Stimulated activated CD4-positive, alpha-beta T cell treated with anti-CD3 and anti-CD28 coated beads, Interleukin-2, amount 100 ng/mL, for 48 hours (primary cell): ENCODE measurements around the gene WIZ.
"Not testable (repeated sequence)": the region's sequence is repeated elsewhere in the genome, so short reads cannot be mapped to it uniquely, and the experiment has no call there.

Experiments
- DNase-seq, 2 donors: peaks; one replicate each; pipeline ENCODE4 v3.0.0-alpha.2; 2020

The WIZ gene

DNA sequence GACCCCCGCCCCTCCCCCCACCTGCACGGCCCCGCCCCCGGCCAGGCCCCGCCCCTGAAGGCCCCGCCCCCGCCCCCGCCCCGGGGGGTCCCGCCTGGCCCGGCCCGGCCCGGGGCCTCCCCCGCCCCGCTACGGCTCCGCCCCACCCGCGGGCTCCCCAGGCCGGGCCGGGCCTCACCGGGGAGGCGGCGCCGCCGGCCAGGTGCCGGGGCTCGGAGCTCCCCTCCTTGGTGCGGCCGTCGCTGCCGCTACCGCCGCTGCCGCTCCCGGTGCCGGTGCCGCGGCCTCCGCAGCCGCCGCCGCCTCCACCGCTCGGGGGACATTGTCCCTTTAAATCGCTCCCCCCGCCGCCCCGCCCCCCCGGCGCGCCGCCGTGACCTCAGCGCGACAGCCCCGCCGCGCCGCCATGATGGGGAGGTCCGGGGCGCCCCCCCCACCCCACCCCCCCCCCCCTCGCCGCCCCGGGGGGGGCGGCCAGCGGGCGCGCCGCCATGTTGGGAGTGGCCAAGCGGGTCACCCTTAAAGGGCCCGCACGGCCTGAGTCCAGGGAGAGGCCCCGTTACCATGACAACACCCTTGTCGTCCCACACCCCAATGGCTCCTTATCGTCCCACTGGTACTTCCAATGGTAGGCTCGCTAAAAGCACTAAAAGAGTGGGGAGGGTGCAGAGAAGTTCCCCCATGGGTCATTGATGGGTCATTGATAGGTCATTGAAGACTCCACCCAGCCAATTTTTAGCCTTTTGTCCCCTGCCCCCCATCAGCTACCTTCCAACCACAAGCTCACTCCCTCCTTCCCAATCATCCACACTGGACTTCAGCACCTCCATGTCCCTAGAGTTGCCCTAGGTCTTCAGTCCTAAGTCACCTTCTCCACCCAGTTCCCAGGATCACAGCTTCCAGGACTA lies at the start of gene WIZ:
WIZ (minus strand) TSS at position 337 of the 908 bp plus-strand sequence. CDS start 1,649 bp downstream, outside the sequence.
- DNase-seq: peak; percentile 78 to 80

- no peak for DNase-seq
Measured at GRCh38 chr19:15498910-15499309, 49.2 kb upstream of the WIZ start.

- no peak for DNase-seq
Measured at GRCh38 chr19:15498156-15498858, 48.6 kb upstream of the WIZ start.

DNA sequence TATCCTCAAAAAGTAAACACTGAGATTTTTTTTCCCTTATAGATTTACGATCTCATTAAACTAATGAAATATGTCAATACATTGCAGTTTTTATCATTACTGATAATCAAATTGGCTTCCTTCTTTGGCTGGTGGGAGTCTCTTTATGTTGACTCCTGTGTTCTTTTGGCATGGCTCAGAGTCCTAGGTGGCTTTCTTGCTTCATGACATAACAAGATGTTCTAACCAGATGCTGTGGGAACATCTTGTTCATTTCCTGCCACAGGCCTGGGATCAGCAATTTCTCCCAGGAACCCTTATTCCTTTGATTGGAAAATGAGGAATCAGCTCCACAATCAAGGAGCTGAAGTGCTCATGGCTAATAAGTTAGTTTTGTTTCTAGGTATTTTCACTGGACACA lies 45.4 kb upstream of the WIZ start:
- DNase-seq: no peak

GRCh38 chr19:15488489-15489226 lies 38.9 kb upstream of the WIZ start:
- DNase-seq: no peak

- DNase-seq: no peak
Measured at GRCh38 chr19:15487038-15487437, 37.3 kb upstream of the WIZ start.

DNA sequence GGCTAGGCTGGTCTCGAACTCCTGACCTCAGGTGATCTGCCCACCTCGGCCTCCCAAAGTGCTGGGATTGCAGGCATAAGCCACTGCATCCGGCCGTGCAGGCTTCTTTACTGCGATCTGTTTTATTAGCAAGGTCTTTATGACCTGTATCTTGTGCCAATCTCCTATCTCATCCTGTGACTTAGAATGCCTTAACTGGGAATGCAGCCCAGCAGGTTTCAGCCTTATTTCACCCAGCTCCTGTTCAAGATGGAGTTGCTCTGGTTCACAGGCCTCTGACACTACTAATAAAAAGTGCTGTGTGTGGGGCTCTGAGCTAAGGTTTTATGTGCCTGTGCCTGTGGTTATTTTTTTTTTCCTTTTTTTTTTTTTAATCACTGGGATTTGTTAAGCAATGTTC lies 36.0 kb upstream of the WIZ start:
- DNase-seq: not testable (repeated sequence)

- DNase-seq: not testable (repeated sequence)
Measured at GRCh38 chr19:15480996-15481395, 31.2 kb upstream of the WIZ start.

GRCh38 chr19:15479391-15480345 lies 29.9 kb upstream of the WIZ start, which contains the start of gene PGLYRP2:
Gene PGLYRP2, minus strand, starts transcription at chr19:15479501. Its CDS starts 130 bp downstream, at chr19:15479371.
- no peak for DNase-seq

- DNase-seq: no peak
Measured at GRCh38 chr19:15476325-15476724, 26.6 kb upstream of the WIZ start.

DNA sequence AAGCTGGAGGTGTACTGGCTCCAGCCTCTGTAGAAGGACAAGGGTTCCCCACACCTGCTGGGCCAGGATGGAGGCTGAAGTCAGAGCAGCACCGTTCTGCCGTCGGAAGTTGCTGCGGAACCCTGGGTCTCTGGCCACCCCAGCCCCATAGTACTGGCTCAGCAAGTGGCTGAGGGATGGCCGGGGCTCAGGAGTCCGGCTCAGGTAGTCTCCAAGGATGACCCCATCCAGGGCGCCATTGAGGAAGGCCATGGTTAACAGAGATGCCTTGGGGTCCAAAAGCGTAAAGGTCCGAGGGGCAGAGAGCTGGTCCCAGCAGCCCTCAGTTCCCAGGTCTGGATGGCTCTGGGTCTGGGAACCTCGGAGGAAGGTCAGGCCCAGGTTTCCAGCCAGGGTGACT lies 25.9 kb upstream of the WIZ start:
- DNase-seq: no peak

- no peak for DNase-seq
Measured at GRCh38 chr19:15475169-15475568, 25.4 kb upstream of the WIZ start.

DNA sequence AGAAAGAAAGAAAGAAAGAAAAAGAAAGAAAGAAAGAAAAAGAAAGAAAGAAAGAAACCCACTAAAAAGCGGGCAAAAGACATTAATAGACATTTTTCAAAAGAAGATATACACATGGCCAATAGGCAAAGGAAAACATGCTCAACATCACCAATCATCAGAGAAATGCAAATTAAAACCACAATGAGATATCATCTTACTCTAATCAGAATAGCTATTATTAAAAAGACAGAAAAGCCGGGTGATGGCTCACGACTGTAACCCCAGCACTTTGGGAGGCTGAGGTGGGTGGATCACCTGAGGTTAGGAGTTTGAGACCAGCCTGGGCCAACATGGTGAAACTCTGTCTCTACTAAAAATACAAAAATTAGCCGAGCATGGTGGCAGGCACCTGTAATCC lies 24.1 kb upstream of the WIZ start:
- not testable (repeated sequence) for DNase-seq

- DNase-seq: no peak
Measured at GRCh38 chr19:15471639-15472101, 21.9 kb upstream of the WIZ start.

GRCh38 chr19:15469513-15470297 lies 19.9 kb upstream of the WIZ start:
- DNase-seq: no peak

- DNase-seq: no peak
Measured at GRCh38 chr19:15468675-15469512, 19.1 kb upstream of the WIZ start.

DNA sequence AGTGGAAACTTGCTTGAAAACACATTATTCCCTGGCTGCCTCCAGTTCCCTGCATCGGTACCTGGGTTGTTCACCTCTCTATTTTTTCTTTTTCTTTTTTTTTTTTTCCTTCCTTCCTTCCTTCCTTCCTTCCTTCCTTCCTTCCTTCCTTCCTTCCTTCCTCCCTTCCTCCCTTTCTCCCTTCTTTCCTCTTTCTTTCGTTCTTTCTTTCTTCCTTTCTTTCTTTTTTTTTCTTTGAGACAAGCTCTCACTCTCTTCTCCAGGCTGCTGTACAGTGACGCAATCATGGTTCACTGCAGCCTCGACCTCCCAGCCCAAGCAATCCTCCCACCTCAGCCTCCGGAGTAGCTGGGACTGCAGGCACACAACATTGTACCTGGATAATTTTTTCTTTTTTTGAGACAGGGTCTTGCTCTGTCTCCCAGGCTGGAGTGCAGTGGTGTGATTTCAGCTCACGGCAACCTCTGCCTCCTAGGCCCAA lies 18.0 kb upstream of the WIZ start:
- DNase-seq: no peak

DNA sequence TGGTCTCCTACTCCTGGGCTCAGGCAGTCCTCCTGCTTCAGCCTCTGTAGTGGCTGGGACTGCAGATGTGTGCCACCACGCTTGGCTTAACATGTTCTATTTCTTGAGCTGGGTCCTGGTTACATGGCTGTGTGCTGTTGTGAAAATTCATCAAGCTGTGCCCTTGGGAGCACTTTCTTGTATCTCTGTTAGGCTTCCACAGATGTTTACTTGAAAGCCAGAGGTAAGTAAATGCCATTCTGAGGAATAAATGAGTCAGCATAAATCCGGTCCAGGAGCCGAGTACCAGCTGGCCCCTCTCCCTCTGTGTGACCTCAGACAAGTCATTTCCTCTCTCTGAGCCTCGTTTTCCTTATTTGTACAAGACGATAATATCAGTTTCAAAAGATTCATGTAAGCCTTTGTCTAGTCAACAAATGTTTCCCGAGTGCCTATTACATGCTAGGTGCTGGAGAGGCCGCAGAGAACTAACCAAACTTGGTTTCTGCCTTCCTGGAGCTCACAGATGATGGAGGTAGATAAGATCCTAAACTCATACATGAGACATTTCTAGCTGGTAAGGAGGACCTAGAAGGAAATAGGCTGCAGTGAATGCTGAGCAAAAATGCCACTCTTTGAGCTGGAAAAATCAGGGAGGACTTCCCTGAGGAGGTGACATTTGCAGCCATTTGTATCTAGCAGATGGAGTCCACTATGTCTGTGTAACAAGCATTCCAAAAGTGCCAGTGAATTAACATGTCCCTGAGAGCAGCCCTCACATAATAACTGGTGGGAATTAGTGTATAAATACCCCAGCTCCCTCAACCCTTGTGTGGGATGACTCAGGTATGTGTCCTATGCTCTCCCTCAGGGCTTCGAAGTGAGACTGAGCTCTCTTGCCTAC lies 17.3 kb upstream of the WIZ start:
- DNase-seq: peak; percentile 27 to 32
